ENCODE data around the gene PLP2.

Gene PLP2

GRCh38 chrX:49197543-49198087 lies 25.9 kb downstream of the PLP2 start:
- no peak for DNase-seq (ENCODE audit: low read depth)
- TF ChIP-seq CTCF (conservative IDR thresholded peaks at IDR 0.05; ENCODE audit: low read depth, low read length) = no peak
- no peak overlapping the region for H3K4me3 ChIP-seq (ENCODE audit: low read depth, low read length)

- no peak overlapping the region for H3K4me3 ChIP-seq (ENCODE audit: low read depth, low read length)
- DNase-seq (ENCODE audit: low read depth) = no peak
- no peak for TF ChIP-seq CTCF (conservative IDR thresholded peaks at IDR 0.05; ENCODE audit: low read depth, low read length)
Observed at GRCh38 chrX:49198540-49199314, 27.0 kb downstream of the PLP2 start.

GRCh38 chrX:49199315-49199595 lies 27.6 kb downstream of the PLP2 start:
- DNase-seq (ENCODE audit: low read depth) = no peak
- no peak for TF ChIP-seq CTCF (conservative IDR thresholded peaks at IDR 0.05; ENCODE audit: low read depth, low read length)
- H3K4me3 ChIP-seq (ENCODE audit: low read depth, low read length) = no peak overlapping the region

- H3K4me3 ChIP-seq (ENCODE audit: low read depth, low read length) = peak within 1 kb of the TSS; percentile 40
- peak; percentile 90 for DNase-seq (ENCODE audit: low read depth)
- TF ChIP-seq CTCF (conservative IDR thresholded peaks at IDR 0.05; ENCODE audit: low read depth, low read length) = no peak
Observed at GRCh38 chrX:49199906-49200771, 28.4 kb downstream of the PLP2 start, which contains the start of gene SYP. Gene SYP (minus strand): TSS chrX:49200193. CDS start chrX:49200186, 7 bp downstream.

GRCh38 chrX:49202022-49202421 lies 30.3 kb downstream of the PLP2 start:
- TF ChIP-seq CTCF (conservative IDR thresholded peaks at IDR 0.05; ENCODE audit: low read depth, low read length) = no peak
- no peak overlapping the region for H3K4me3 ChIP-seq (ENCODE audit: low read depth, low read length)
- no peak for DNase-seq (ENCODE audit: low read depth)

- no peak overlapping the region for H3K4me3 ChIP-seq (ENCODE audit: low read depth, low read length)
- DNase-seq (ENCODE audit: low read depth) = no peak
- no peak for TF ChIP-seq CTCF (conservative IDR thresholded peaks at IDR 0.05; ENCODE audit: low read depth, low read length)
Observed at GRCh38 chrX:49203536-49203935, 31.8 kb downstream of the PLP2 start.
